ENCODE measurements around the gene BMP5.

DNA sequence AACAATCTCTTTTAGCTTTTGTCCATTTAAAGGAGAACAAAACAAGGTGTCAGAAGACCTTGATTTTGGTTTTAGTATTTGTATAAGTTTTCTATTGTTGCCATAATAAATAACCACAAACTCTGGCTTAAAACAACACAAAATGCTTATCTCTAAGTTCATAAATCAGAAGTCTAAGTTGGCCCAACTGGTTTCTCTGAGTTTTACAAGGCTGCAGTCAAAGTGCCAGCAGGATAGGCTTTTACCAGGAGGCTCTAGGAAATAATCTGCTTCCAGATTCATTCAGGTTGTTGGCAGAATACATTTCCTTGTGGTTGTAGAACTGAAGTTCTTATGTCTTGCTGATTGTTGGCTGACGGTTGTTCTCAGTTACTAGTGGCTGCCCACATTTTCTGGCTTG, 149.2 kb downstream of the BMP5 start:
- TF ChIP-seq, protein P1, sequence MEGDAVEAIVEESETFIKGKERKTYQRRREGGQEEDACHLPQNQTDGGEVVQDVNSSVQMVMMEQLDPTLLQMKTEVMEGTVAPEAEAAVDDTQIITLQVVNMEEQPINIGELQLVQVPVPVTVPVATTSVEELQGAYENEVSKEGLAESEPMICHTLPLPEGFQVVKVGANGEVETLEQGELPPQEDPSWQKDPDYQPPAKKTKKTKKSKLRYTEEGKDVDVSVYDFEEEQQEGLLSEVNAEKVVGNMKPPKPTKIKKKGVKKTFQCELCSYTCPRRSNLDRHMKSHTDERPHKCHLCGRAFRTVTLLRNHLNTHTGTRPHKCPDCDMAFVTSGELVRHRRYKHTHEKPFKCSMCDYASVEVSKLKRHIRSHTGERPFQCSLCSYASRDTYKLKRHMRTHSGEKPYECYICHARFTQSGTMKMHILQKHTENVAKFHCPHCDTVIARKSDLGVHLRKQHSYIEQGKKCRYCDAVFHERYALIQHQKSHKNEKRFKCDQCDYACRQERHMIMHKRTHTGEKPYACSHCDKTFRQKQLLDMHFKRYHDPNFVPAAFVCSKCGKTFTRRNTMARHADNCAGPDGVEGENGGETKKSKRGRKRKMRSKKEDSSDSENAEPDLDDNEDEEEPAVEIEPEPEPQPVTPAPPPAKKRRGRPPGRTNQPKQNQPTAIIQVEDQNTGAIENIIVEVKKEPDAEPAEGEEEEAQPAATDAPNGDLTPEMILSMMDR (IDR thresholded peaks at IDR 0.05; ENCODE audit: poor library complexity, severe bottlenecking): no peak
- no peak for TF ChIP-seq TAF1 (IDR thresholded peaks at IDR 0.05; ENCODE audit: low read depth)
- TF ChIP-seq POLR2AphosphoS5 (IDR thresholded peaks at IDR 0.05): no peak
- TF ChIP-seq EZH2 (IDR thresholded peaks at IDR 0.05; ENCODE audit: borderline replicate concordance, insufficient read depth, low read length, poor library complexity, severe bottlenecking): no peak
- TF ChIP-seq, protein P2, sequence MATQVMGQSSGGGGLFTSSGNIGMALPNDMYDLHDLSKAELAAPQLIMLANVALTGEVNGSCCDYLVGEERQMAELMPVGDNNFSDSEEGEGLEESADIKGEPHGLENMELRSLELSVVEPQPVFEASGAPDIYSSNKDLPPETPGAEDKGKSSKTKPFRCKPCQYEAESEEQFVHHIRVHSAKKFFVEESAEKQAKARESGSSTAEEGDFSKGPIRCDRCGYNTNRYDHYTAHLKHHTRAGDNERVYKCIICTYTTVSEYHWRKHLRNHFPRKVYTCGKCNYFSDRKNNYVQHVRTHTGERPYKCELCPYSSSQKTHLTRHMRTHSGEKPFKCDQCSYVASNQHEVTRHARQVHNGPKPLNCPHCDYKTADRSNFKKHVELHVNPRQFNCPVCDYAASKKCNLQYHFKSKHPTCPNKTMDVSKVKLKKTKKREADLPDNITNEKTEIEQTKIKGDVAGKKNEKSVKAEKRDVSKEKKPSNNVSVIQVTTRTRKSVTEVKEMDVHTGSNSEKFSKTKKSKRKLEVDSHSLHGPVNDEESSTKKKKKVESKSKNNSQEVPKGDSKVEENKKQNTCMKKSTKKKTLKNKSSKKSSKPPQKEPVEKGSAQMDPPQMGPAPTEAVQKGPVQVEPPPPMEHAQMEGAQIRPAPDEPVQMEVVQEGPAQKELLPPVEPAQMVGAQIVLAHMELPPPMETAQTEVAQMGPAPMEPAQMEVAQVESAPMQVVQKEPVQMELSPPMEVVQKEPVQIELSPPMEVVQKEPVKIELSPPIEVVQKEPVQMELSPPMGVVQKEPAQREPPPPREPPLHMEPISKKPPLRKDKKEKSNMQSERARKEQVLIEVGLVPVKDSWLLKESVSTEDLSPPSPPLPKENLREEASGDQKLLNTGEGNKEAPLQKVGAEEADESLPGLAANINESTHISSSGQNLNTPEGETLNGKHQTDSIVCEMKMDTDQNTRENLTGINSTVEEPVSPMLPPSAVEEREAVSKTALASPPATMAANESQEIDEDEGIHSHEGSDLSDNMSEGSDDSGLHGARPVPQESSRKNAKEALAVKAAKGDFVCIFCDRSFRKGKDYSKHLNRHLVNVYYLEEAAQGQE (IDR thresholded peaks at IDR 0.05; ENCODE audit: borderline replicate concordance): no peak
- TF ChIP-seq EP300 (conservative IDR thresholded peaks at IDR 0.05; ENCODE audit: poor library complexity, severe bottlenecking): no peak
- no peak for TF ChIP-seq SMC3 (conservative IDR thresholded peaks at IDR 0.05; ENCODE audit: poor library complexity)
